Measurements from ENCODE around the gene GALNT14.

GALNT14 gene

DNA sequence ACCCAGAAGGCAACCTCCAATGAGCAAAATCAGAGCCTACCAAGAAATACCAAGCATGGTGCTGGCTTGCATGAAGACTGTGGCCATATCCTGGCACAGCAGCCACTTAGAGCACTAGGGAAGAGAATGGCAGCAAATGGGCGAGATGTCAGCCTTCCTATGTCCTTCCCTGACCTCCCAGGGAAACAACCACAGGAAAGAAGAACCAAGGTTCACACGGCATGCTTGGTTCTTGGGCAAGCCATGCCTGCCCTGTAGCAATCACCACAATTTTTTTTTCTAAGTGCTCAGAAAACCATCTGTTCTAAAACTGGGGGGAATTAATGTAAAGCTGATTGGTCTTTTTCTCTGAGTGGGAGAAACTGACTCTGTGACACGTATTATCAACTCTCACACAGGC lies 27.8 kb downstream of the GALNT14 start:
- Histone ChIP-seq H3K4me3 (ENCODE audit: low read depth, low read length) (no peak overlapping the region), H3K27me3 (ENCODE audit: insufficient read depth, low read depth, severe bottlenecking) (no peaks in the 10 kb centered on the region), H3K36me3 (no peaks in the 10 kb centered on the region), H3K9me3 (ENCODE audit: severe bottlenecking) (no peaks in the 10 kb centered on the region), H3K27ac (no peak overlapping the region)
- TF ChIP-seq, protein P1, sequence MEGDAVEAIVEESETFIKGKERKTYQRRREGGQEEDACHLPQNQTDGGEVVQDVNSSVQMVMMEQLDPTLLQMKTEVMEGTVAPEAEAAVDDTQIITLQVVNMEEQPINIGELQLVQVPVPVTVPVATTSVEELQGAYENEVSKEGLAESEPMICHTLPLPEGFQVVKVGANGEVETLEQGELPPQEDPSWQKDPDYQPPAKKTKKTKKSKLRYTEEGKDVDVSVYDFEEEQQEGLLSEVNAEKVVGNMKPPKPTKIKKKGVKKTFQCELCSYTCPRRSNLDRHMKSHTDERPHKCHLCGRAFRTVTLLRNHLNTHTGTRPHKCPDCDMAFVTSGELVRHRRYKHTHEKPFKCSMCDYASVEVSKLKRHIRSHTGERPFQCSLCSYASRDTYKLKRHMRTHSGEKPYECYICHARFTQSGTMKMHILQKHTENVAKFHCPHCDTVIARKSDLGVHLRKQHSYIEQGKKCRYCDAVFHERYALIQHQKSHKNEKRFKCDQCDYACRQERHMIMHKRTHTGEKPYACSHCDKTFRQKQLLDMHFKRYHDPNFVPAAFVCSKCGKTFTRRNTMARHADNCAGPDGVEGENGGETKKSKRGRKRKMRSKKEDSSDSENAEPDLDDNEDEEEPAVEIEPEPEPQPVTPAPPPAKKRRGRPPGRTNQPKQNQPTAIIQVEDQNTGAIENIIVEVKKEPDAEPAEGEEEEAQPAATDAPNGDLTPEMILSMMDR (IDR thresholded peaks at IDR 0.05; ENCODE audit: low read depth, low read length) = no peak
- DNase-seq = no peak

DNA sequence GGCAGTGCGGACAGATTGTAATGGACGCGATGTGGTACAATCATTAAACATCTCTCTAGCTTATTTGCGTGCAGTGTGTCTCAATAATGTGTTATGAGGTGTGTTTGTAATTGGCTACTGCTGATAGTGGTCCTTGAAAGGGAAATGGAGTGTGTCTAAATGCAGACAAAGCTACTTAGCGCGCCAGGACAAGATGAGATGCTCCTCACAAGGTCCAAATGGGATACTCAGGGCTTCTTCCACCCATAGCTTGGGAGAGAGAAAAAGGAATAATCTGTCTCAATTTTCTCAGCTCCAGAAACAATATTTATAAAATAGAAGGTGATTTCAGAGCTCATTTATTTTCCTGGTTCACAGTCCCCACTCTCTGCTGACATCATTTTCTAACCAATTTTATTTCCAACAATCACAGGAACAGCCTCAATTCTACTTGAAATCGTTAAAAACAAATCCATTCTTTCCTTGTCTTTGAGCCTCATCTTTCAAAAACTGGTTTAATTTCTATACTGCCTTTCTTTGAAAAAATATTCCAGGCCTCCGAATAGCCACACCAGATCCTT lies 28.5 kb downstream of the GALNT14 start:
- no peaks in the 10 kb centered on the region for H3K36me3 ChIP-seq
- H3K9me3 ChIP-seq (ENCODE audit: severe bottlenecking) = no peaks in the 10 kb centered on the region
- no peak overlapping the region for H3K27ac ChIP-seq
- no peak overlapping the region for H3K4me3 ChIP-seq (ENCODE audit: low read depth, low read length)
- H3K27me3 ChIP-seq (ENCODE audit: insufficient read depth, low read depth, severe bottlenecking) = no peaks in the 10 kb centered on the region
- TF ChIP-seq, protein P1 (IDR thresholded peaks at IDR 0.05; ENCODE audit: low read depth, low read length) = no peak
- DNase-seq = no peak

DNA sequence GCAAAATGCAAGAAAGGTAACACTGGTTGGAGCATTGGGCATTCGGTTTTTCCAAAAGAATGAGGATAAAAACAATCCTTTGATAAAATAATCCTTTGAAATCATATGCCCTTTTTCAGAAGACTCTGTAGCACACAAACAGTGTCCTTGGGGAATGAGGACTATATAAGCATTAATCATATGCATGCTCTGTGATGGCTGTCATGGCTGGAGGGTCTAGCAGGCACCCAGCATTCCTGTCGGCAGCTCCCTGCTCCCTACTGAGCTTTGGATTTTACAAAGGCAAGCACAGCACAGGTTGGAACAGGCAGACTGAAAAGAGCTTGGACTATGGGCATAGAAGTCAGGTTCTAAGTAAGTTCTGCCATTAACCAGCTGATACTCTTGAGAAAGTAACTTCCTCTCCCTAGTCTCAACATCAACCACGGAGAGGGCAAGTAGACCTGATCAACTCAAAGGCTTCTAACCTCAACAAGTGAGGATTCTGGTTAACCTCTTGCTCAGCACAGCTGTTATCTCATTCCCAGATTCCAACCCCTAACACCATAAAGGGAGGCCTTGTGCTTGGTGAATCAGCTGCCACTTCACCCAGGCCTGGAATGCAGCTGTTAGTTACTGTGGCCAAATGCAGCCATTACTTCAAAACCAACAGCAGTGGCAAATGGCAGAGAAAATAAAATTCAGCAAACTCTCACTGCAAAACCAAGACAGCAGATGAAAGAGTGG lies 29.5 kb downstream of the GALNT14 start:
- Histone ChIP-seq H3K36me3 (no peaks in the 10 kb centered on the region), H3K4me3 (ENCODE audit: low read depth, low read length) (no peak overlapping the region), H3K27ac (no peak overlapping the region), H3K27me3 (ENCODE audit: insufficient read depth, low read depth, severe bottlenecking) (no peaks in the 10 kb centered on the region), H3K9me3 (ENCODE audit: severe bottlenecking) (no peaks in the 10 kb centered on the region)
- DNase-seq = no peak
- TF ChIP-seq, protein P1 (IDR thresholded peaks at IDR 0.05; ENCODE audit: low read depth, low read length) = no peak

DNA sequence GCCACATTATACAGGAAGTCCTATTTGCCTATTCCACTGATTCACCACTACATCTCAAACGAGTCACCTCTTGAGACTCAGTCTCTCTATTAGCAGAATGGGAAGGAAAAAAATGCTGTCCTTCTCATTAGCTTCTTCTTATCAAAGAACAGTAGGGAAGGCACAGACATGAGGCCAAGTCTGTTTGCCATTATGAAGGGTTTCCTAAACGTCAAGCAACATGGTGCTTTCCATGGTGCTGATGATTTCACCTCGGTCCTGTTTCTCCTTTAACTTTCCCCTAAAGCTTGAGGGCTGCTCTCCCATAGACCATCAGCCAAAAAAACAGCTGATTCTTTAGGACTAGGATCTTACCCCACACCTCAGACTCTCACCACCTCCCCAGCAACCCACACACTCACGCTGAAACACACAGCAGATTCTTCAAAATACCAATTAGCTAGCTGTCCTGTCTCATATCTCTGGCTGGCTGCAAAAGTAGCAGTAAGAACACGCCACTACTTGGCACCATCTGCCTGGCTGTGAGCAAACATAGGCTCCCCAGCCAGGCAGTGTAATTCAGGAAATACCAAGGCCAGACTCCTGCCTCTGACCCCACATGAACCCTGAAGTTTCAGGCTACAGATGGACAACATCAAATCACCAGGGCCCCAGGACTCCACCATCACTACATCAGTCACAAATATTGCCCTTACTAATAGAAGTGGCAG lies 30.5 kb downstream of the GALNT14 start:
- Histone ChIP-seq H3K4me3 (ENCODE audit: low read depth, low read length) (no peak overlapping the region), H3K36me3 (no peaks in the 10 kb centered on the region), H3K9me3 (ENCODE audit: severe bottlenecking) (no peaks in the 10 kb centered on the region), H3K27ac (no peak overlapping the region), H3K27me3 (ENCODE audit: insufficient read depth, low read depth, severe bottlenecking) (no peaks in the 10 kb centered on the region)
- no peak for DNase-seq
- TF ChIP-seq, protein P1 (IDR thresholded peaks at IDR 0.05; ENCODE audit: low read depth, low read length) = no peak

DNA sequence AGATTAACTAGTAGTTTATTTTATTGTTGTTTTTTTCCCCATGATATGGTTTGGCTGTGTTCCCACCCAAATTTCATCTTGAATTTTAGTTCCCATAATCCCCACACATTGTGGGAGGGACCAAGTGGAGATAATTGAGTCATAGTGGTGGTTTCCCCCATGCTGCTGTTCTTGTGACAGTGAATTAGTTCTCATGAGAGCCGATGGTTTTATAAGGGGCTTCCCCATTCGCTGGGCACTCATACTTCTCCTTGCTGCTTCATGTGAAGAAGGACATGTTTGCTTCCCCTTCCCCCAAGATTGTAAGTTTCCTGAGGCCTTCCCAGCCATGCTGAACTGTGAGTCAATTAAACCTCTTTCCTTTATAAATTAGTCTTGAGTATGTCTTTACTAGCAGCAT lies 36.5 kb downstream of the GALNT14 start:
- no peaks in the 10 kb centered on the region for H3K27me3 ChIP-seq (ENCODE audit: insufficient read depth, low read depth, severe bottlenecking)
- H3K4me3 ChIP-seq (ENCODE audit: low read depth, low read length) = no peak overlapping the region
- H3K27ac ChIP-seq = no peak overlapping the region
- no peak for DNase-seq
- no peaks in the 10 kb centered on the region for H3K9me3 ChIP-seq (ENCODE audit: severe bottlenecking)
- H3K36me3 ChIP-seq = no peaks in the 10 kb centered on the region
- TF ChIP-seq, protein P1 (IDR thresholded peaks at IDR 0.05; ENCODE audit: low read depth, low read length) = no peak
